IPS DF 6.9 (cell line): ENCODE results near the gene FBN1.

Source experiments
- DNase-seq: peaks from one replicate; pipeline ENCODE4 v3.0.0-alpha.2; 2013; ENCODE audit warnings: low read depth, low spot score
- H3K27ac ChIP-seq: one replicate; pipeline ENCODE4 v1.5.1; 2013; ENCODE audit warnings: low read length, control low read depth
- H3K27me3 ChIP-seq: 2 replicates; pipeline ENCODE4 v1.6.1; 2013; ENCODE audit warnings: mild to moderate bottlenecking, low read length; ENCODE audit not compliant: control insufficient read depth, insufficient read depth
- H3K36me3 ChIP-seq: 2 replicates; pipeline ENCODE4 v1.6.1; 2013; ENCODE audit warnings: low read length; ENCODE audit not compliant: control insufficient read depth, insufficient read depth
- H3K4me1 ChIP-seq: 2 replicates; pipeline ENCODE4 v1.6.1; 2013; ENCODE audit warnings: low read length; ENCODE audit not compliant: control insufficient read depth, insufficient read depth
- H3K4me3 ChIP-seq: 2 replicates; pipeline ENCODE4 v1.5.1; 2013; ENCODE audit warnings: mild to moderate bottlenecking, low read length
- H3K9me3 ChIP-seq: 2 replicates; pipeline ENCODE4 v1.6.1; 2013; ENCODE audit warnings: low read length, inconsistent platforms; ENCODE audit not compliant: control insufficient read depth, insufficient read depth
- WGBS: extraction: QIAGEN DNeasy Blood & Tissue Kit; methylation state at CpG from one replicate; pipeline ENCODE4 v1.1.7; 2013; ENCODE audit warnings: mixed read lengths, missing lambda C conversion rate; ENCODE audit not compliant: insufficient read length, insufficient coverage; 5-methylcytosine and 5-hydroxymethylcytosine counted together

Gene FBN1

DNA sequence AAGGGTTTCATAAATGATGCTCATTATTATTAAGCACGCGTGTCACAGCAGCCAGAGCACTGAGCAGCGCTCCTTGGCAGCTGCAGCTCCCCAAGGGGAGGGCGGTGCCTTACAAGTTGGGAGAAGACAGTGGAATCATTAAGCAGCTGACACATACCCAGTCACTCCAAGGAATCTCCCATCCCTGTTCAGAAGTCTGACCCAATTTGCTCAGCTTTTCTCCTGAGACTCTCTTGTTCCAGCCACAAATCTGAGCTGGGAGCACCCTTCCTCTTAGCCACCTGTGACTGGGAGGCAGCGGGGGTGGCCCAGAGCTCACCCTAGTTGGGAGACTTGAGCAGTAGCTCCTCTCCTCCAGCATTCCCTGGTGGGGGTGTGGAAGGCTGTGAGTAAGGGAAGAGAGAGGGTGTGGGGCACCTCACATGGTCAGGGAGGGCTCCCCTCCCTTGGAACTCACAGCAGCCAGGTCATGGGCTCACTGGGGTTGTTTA lies 249.9 kb downstream of the FBN1 start:
- no peak for DNase-seq
- H3K4me3 ChIP-seq, result no peak overlapping the region
- no peaks in the 10 kb centered on the region for H3K4me1 ChIP-seq
- H3K27ac ChIP-seq, result no peak overlapping the region
- no CpG with 5 or more reads among the region's 5 CpGs for WGBS
- H3K36me3 ChIP-seq, result no peaks in the 10 kb centered on the region
- H3K27me3 ChIP-seq, result no peaks in the 10 kb centered on the region
- H3K9me3 ChIP-seq, result no peaks in the 10 kb centered on the region

DNA sequence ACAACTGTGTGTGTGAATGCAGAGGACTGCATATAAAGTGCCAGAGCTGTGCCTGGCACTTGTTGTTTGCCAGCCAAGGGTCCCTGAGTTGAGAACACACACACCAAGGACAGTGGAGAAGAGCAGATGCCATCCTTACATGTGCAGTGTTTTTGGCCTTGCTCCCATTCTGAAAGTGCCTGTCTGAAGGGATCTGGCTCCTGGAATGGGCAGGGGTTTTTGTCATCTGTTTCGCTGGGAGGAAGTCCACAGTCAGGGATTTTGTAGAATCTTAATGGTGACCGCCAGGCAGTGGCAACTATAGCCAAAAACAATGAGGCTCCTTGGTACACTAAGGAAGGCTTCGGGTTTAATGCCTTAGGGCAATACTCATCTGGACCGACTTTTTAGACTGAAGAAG lies 250.5 kb downstream of the FBN1 start:
- no peaks in the 10 kb centered on the region for H3K4me1 ChIP-seq
- H3K27me3 ChIP-seq, result no peaks in the 10 kb centered on the region
- no peaks in the 10 kb centered on the region for H3K36me3 ChIP-seq
- DNase-seq, result no peak
- H3K9me3 ChIP-seq, result no peaks in the 10 kb centered on the region
- H3K27ac ChIP-seq, result no peak overlapping the region
- H3K4me3 ChIP-seq, result no peak overlapping the region
- no CpG with 5 or more reads among the region's 4 CpGs for WGBS

DNA sequence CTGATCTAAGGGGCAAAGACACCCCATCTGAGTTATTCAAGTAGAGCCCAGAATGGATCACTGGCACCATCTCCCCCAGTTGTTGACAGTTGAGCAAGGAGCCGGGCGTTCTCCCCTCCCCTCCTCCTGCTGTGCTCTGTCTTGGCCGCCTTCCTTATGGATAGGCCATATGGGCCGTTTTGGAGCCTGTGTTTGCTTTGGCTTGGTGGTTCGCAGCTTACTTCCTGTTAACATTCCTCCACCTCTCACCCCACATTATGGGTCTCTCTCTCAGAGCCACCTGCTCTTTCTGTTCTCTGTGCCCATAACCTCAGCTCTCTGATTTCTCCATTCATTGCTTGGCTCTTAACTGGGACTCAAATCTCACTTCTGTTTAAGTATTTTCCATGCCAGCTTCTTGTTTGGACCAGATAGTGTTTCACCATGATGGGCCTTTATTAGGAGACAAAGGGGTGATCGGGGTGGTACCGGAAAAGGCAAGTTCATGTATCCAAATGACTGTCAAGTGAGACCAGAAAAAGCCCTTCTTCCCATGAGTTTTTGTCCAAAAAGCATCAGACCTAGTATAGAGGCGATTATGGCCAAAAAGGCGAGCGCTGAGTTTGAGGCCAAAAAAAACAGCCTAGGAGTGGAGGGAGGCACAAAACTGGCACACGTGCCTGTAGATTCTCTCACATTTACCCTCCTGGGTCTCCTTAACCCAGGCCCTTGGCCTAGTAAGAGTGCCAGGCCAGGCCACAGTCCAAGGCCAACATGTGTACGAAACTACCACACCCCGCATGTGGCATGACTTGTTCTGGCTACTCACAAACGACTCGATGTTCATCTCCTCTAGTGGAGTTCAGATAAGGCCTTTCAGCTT lies 251.6 kb downstream of the FBN1 start:
- H3K4me1 ChIP-seq, result no peaks in the 10 kb centered on the region
- no peaks in the 10 kb centered on the region for H3K27me3 ChIP-seq
- no peaks in the 10 kb centered on the region for H3K36me3 ChIP-seq
- no peak overlapping the region for H3K27ac ChIP-seq
- no CpG with 5 or more reads among the region's 15 CpGs for WGBS
- no peak overlapping the region for H3K4me3 ChIP-seq
- H3K9me3 ChIP-seq, result no peaks in the 10 kb centered on the region
- DNase-seq, result no peak

DNA sequence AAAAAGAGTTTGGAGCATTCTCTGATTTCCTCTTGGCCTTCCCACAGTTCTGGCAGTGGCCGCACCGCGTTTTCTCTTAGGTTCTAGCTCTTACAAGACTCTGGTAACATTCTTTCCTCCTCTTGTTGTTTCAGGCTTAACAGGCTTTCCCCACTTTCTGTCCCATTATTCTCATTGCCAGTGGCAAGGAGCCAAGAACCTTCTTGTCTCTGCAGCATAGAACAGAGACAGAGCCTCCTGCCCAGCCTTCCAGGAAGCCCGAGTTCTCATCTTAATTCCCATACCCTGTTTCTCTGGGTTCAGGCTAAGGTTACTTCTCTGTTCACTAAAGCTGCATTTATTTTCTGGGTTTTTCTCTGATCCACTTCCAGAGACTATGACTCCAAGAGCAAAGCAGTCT lies 253.2 kb downstream of the FBN1 start:
- Histone ChIP-seq H3K27ac (no peak overlapping the region), H3K4me3 (no peak overlapping the region), H3K36me3 (no peaks in the 10 kb centered on the region), H3K27me3 (no peaks in the 10 kb centered on the region), H3K4me1 (no peaks in the 10 kb centered on the region), H3K9me3 (no peaks in the 10 kb centered on the region)
- no peak for DNase-seq
- WGBS, result no CpG with 5 or more reads among the region's 4 CpGs

DNA sequence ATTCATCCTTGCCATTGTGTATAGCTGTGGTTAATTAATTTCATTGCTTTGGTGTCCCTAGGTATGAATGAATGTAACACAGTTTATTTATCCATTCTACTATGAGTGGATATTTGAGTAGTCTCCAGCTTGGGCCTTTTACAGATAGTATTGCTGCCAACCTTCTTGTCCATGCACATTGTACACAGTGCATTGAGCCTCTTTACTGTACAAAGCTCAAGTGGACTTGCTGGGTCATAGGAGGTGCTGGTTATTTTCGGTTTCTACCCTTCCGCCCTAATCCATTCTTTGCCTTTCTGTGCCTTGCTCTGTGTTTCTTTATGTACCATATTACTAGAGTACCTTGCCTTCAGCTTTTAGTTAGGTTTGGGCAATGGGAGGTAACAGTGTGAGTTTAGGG lies 253.6 kb downstream of the FBN1 start:
- Histone ChIP-seq H3K27ac (no peak overlapping the region), H3K27me3 (no peaks in the 10 kb centered on the region), H3K36me3 (no peaks in the 10 kb centered on the region), H3K9me3 (no peaks in the 10 kb centered on the region), H3K4me1 (no peaks in the 10 kb centered on the region), H3K4me3 (no peak overlapping the region)
- WGBS, result no CpG with 5 or more reads among the region's 2 CpGs
- DNase-seq, result no peak

DNA sequence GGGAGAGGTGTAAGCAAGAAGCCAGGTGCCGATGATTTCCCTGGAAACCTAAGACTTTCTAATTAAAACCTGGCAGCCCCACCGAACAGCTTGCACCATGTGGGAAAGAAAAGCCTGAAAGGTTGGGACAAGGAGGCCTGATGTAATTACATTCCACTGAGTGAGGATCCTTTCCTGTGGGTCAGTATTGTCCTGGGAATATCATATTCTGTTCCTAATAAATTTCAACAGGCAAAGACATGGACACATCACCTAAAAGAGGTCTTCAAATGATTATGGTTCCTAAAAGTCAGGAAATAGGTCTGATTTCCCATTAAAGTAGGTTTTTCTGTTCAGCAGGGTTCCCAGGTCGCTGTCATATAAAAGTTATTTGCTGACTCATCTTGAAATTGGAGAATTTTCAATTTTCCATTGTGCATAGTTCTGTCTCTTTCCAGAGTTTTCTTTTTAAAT lies 255.8 kb downstream of the FBN1 start:
- no peak for DNase-seq
- H3K27ac ChIP-seq, result no peak overlapping the region

DNA sequence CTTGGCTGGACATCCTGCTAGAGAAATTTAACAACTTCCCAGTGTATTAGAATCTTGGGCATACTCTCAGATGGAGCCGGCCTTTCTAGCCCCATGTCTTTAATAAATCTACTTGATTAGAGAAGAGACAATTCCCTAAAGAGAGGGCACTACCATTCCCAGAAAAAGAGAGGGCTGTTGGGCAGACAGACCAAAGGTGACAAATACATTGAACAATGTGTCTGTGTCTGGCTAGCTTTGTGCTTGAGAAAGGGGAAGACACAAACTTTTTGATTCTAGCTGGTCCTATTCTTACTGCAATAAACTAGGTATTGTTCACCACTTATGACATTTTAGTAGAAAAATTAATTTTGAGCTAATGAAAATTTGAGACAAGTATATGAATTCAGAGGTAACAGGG lies 256.6 kb downstream of the FBN1 start:
- WGBS, result no CpG with 5 or more reads among the region's 1 CpG

More for the DNA sequence above, 255.8 kb downstream of the FBN1 start:
- WGBS, result no CpG with 5 or more reads among the region's 3 CpGs
- Histone ChIP-seq H3K27me3 (no peaks in the 10 kb centered on the region), H3K36me3 (no peaks in the 10 kb centered on the region), H3K4me1 (no peaks in the 10 kb centered on the region), H3K9me3 (no peaks in the 10 kb centered on the region), H3K4me3 (no peak overlapping the region)

DNA sequence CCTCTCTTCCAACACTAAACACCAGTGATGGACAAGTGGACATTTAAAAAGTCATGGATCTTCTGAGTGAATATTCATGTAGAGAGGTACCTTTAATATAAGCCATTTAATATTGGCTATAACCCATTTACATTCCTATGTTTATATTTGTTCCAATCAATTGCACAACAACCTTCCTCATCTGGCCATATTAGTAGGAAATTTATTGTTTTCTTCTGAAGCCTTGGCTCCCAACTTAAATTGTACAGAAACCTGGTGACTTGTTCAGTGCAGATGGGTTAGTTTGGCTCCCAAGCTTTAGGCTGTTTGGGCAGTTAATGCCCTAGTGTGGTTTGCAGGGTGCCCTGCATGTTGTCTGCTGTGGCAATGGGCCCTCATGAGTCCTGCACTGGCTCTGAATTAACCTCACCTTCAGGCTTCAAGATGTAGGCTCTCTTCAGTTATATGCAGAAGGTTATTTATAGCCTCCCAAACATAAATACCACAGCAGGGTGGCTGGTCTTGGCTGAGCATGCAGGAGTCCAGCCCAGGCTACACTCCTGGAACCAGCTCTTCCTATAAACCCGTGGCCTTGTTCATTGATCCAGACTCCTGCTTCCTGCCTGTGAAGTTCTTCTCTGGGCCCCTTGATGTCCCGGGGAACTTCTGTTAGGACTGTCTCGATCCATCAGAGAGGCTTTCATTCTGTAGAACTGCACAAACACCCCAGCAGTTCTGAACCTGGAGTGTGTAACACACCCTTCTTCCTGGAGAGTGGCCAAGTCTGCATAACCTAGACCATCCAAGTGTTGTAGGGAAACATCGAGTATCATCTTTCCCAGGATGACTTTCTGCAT lies 257.3 kb downstream of the FBN1 start:
- Histone ChIP-seq H3K27me3 (no peaks in the 10 kb centered on the region), H3K9me3 (no peaks in the 10 kb centered on the region), H3K4me1 (no peaks in the 10 kb centered on the region), H3K27ac (no peak overlapping the region), H3K36me3 (no peaks in the 10 kb centered on the region), H3K4me3 (no peak overlapping the region)
- no peak for DNase-seq
- no CpG with 5 or more reads among the region's 4 CpGs for WGBS

More for the DNA sequence above, 256.6 kb downstream of the FBN1 start:
- no peak overlapping the region for H3K4me3 ChIP-seq
- H3K4me1 ChIP-seq, result no peaks in the 10 kb centered on the region
- H3K27ac ChIP-seq, result no peak overlapping the region
- DNase-seq, result no peak
- H3K9me3 ChIP-seq, result no peaks in the 10 kb centered on the region
- H3K36me3 ChIP-seq, result no peaks in the 10 kb centered on the region
- no peaks in the 10 kb centered on the region for H3K27me3 ChIP-seq

DNA sequence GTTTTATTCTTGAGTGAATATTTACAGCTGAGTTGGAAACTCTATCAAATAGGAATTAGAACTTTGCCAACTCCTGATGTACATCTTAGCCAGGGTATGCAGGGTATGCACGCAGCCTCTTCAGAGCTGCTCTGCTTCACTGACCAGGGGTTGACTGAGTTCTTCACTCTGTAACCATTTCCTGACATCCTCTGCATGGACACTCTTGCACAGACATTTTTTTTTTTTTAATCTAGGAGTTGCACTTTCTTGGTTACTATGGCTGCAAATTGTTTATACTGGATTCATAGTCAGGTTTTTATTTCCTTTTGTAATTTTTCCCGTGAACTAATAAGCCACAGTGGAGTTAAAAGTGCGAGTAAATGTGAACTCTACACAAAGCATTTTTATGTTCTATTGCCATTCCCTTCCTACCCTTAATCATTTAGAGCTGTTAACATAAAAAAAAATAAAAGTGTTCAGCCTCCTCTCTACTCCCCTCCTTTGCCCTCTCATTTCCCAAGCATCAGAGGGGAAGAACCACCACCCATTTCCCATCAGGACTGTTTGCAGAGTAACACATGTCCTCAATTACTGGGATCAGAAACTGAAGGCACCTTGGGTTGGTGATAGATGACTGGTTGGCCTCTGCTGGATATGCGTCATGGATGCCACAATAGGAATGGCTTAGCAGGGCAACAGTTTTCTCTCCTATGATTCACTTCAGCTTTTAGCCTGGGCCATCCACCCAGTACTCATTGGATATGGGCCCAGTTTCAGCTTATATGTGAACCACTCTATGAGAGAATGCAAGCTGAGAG lies 260.3 kb downstream of the FBN1 start:
- Histone ChIP-seq H3K4me3 (no peak overlapping the region), H3K36me3 (no peaks in the 10 kb centered on the region)

DNA sequence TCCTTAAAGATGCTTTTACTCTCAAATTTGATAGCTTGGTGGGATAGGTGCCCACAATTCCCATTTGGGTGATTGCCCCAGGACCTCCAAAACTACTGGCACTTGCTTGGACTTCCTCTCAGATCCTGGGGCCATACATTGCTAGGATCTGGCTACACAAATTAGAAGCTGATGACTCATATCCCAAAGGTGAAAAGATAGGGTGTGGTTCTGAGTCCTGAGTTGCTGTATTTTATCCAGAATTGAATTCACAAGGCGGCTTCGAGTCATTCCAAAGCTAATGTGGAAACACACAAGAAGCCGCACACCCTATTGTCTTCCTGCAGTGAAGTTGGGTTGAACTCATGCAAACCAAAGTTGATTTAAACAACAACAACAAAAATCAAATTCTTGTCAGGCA lies 260.9 kb downstream of the FBN1 start:
- DNase-seq, result no peak
- no peak overlapping the region for H3K27ac ChIP-seq
- H3K4me1 ChIP-seq, result no peaks in the 10 kb centered on the region
- no peak overlapping the region for H3K4me3 ChIP-seq
- no peaks in the 10 kb centered on the region for H3K36me3 ChIP-seq
- H3K27me3 ChIP-seq, result no peaks in the 10 kb centered on the region
- no peaks in the 10 kb centered on the region for H3K9me3 ChIP-seq
- no CpG with 5 or more reads among the region's 3 CpGs for WGBS

More for the DNA sequence above, 260.3 kb downstream of the FBN1 start:
- WGBS, result no CpG with 5 or more reads among the region's 4 CpGs
- Histone ChIP-seq H3K27ac (no peak overlapping the region), H3K9me3 (no peaks in the 10 kb centered on the region), H3K27me3 (no peaks in the 10 kb centered on the region), H3K4me1 (no peaks in the 10 kb centered on the region)
- DNase-seq, result no peak
